K562 (cell line): Measurements from ENCODE around the gene PCNX2. TPM values are rescaled to one million over a fixed set of nuclear protein-coding genes. Genes with fewer than 3 reads are reported as not detected.

Experiments used
- ATAC-seq: fragments of 200-7000 bp; cut with Tn5 transposase; 3 replicates; pipeline ENCODE4 v1.9.1; 2020; ENCODE audit warnings: moderate library complexity
- BruUV-seq: library from RNA; stranded (reverse); fragments of 400-500 nt; replicated peaks from 2 replicates; lab custom pipeline; 2021; lab: Mats Ljungman, UMichigan
- CTCF ChIA-PET: fragments of 300-600 bp; formaldehyde crosslinking; extraction: SDS; loops from one replicate; lab custom pipeline; 2021; ENCODE audit warnings: low intra/inter-chr PET ratio; lab: Yijun Ruan, JAX
- POLR2A ChIA-PET: fragments of 300-600, 350-650 bp; sonication (Branson Sonifier 250); formaldehyde crosslinking; extraction: SDS; loops from one replicate; lab custom pipeline; 2021; ENCODE audit warnings: antibody characterized with exemption, inconsistent platforms; lab: Yijun Ruan, JAX
- DNase-seq, 4 experiments: peaks; one replicate each; pipeline versions ENCODE4 v3.0.0 to v3.0.0-alpha.2; 2011 to 2018; ENCODE audit warnings: low spot score in 3 of 4, mixed read lengths in 3 of 4; ENCODE audit errors: extremely low read depth in 1 of 4
- FAIRE-seq: peaks from 2 replicates; lab custom pipeline; 2011; peaks lifted over from hg19 to GRCh38; lab: Jason Lieb, UNC
- H2AFZ ChIP-seq: 2 replicates; pipeline ENCODE4 v1.6.0; 2011; ENCODE audit warnings: low read depth, low read length, control low read depth, inconsistent platforms
- H3K27ac ChIP-seq: fragments of 200-600 bp; 3 replicates; pipeline ENCODE4 v1.8.0; 2011; ENCODE audit warnings: low read depth, mild to moderate bottlenecking, control low read depth, inconsistent platforms, low read length, moderate library complexity, mixed read lengths; ENCODE audit errors: extremely low read depth
- H3K27me3 ChIP-seq, 2 experiments: fragments of 300-600 bp in 1 of 2; 2 replicates in 1 of 2; 3 replicates in 1 of 2; pipeline versions ENCODE4 v1.6.0 to v1.8.0; 2011; ENCODE audit warnings: inconsistent platforms in 2 of 2, low read length in 2 of 2, mild to moderate bottlenecking in 1 of 2, mixed read lengths in 1 of 2, moderate library complexity in 1 of 2; ENCODE audit not compliant: control insufficient read depth in 2 of 2, insufficient read depth in 2 of 2
- H3K36me3 ChIP-seq: fragments of 300-600 bp; 3 replicates; pipeline ENCODE4 v1.8.0; 2011; ENCODE audit warnings: mild to moderate bottlenecking, low read length, inconsistent platforms; ENCODE audit not compliant: control insufficient read depth, insufficient read depth
- H3K4me1 ChIP-seq, 2 experiments: fragments of 200-600 bp in 1 of 2; replicated peaks in 1 of 2; 2 replicates in 1 of 2; 3 replicates in 1 of 2; pipeline versions ENCODE4 v1.5.1 to v1.8.0; 2011; ENCODE audit warnings: inconsistent platforms in 2 of 2, low read length in 2 of 2, mild to moderate bottlenecking in 1 of 2, mixed read lengths in 1 of 2, moderate library complexity in 1 of 2; ENCODE audit not compliant: control insufficient read depth in 2 of 2, insufficient read depth in 2 of 2
- H3K4me2 ChIP-seq: 2 replicates; pipeline ENCODE4 v1.6.1; 2011; ENCODE audit warnings: low read length, control low read depth, inconsistent platforms, mixed read lengths; ENCODE audit not compliant: insufficient read depth
- H3K4me3 ChIP-seq: fragments of 200-600 bp; sonication (generic), shearing (Covaris generic); 2 replicates; pipeline ENCODE4 v1.5.1; 2016; ENCODE audit warnings: control low read depth, inconsistent platforms
- H3K79me2 ChIP-seq: fragments of 200-600 bp; 3 replicates; pipeline ENCODE4 v1.8.0; 2011; ENCODE audit warnings: low read length, inconsistent platforms; ENCODE audit not compliant: control insufficient read depth, insufficient read depth
- H3K9ac ChIP-seq, 2 experiments: 2 replicates each; pipeline versions ENCODE4 v1.6.0 to v1.6.1; 2011; ENCODE audit warnings: low read depth in 2 of 2, low read length in 2 of 2, control low read depth in 1 of 2, inconsistent platforms in 1 of 2, mild to moderate bottlenecking in 1 of 2, mixed read lengths in 1 of 2; ENCODE audit not compliant: insufficient read depth in 1 of 2
- H3K9me1 ChIP-seq: one replicate; pipeline ENCODE4 v1.6.0; 2011; ENCODE audit warnings: inconsistent platforms, mild to moderate bottlenecking, low read length, moderate library complexity; ENCODE audit not compliant: control insufficient read depth, insufficient read depth
- H3K9me3 ChIP-seq: replicated peaks from 2 replicates; pipeline ENCODE4 v1.5.1; 2011; ENCODE audit warnings: low read depth, low read length, inconsistent platforms; ENCODE audit not compliant: control insufficient read depth, insufficient read depth
- H4K20me1 ChIP-seq: replicated peaks from 2 replicates; pipeline ENCODE4 v1.6.1; 2011; ENCODE audit warnings: low read length, inconsistent platforms, mixed read lengths; ENCODE audit not compliant: control insufficient read depth, insufficient read depth
- CHD2 ChIP-seq: IDR thresholded peaks from 2 replicates; pipeline ENCODE4 v1.6.1; 2011; ENCODE audit warnings: low read depth, low read length
- ELF1 ChIP-seq: fragments of 200-800 bp; sonication (Bioruptor generic); IDR thresholded peaks from 2 replicates; pipeline ENCODE4 v1.6.1; 2016; ENCODE audit warnings: missing genetic modification characterization, missing compliant biosample characterization
- MIER1 ChIP-seq: fragments of 450-650 bp; IDR thresholded peaks from 2 replicates; pipeline ENCODE4 v1.6.1; 2016; ENCODE audit warnings: antibody characterized with exemption, mild to moderate bottlenecking, low read depth
- PYGO2 ChIP-seq: fragments of 450-650 bp; IDR thresholded peaks from 2 replicates; pipeline ENCODE4 v1.6.1; 2016; ENCODE audit warnings: mild to moderate bottlenecking, missing genetic modification characterization, moderate library complexity, missing compliant biosample characterization
- RBBP5 ChIP-seq: fragments of 200-600 bp; sonication (generic); IDR thresholded peaks from 2 replicates; pipeline ENCODE4 v1.6.1; 2012; ENCODE audit warnings: borderline replicate concordance, mild to moderate bottlenecking, low read length, control low read depth, inconsistent platforms; ENCODE audit not compliant: insufficient read depth, poor library complexity, severe bottlenecking
- SETDB1 ChIP-seq: IDR thresholded peaks from one replicate; pipeline ENCODE4 v1.6.1; 2012; ENCODE audit warnings: low read length, control low read depth, inconsistent platforms
- SMARCB1 ChIP-seq: IDR thresholded peaks from 2 replicates; pipeline ENCODE4 v1.6.1; 2011; ENCODE audit warnings: improper control_type of control experiment, low read depth; ENCODE audit not compliant: insufficient read length
- TAF1 ChIP-seq: IDR thresholded peaks from 2 replicates; pipeline ENCODE4 v1.6.1; 2011; ENCODE audit warnings: mild to moderate bottlenecking, low read length, moderate library complexity; ENCODE audit not compliant: insufficient read depth, control insufficient read depth, severe bottlenecking; ENCODE audit errors: extremely low read depth
- WGBS: fragments of 100-300 bp; shearing (Covaris generic); methylation state at CpG from one replicate; pipeline ENCODE4 v1.1.6; 2016; ENCODE audit warnings: low coverage, mixed read lengths; ENCODE audit not compliant: insufficient coverage; ENCODE audit errors: missing lambda C conversion rate; 5-methylcytosine and 5-hydroxymethylcytosine counted together
- in situ Hi-C: fragments of 300-500 bp; cut with MboI; formaldehyde crosslinking; loops from 4 replicates; pipeline ENCODE4 v1.15.0; 2018; ENCODE audit warnings: inconsistent platforms, mixed read lengths
- intact Hi-C: fragments of 100-400 bp; cut with micrococcal nuclease; formaldehyde crosslinking; loops from 2 replicates; pipeline ENCODE4 v1.14.2; 2022
- polyA plus RNA-seq, 8 experiments: library from polyadenylated mRNA; depleted of rRNA in 4 of 8; stranded (reverse) in 5 of 8; unstranded in 3 of 8; fragments of >200 nt; fragmentation: Nextera tagmentation in 2 of 8; fragmentation: Illumina TruSeq in 1 of 8; extraction: Ambion mirVana in 2 of 8; extraction: Trizol in 1 of 8; gene quantifications; 2 replicates each; pipeline versions ENCODE4 v1.2.1 to v1.2.3, GENCODE V29; 2011 to 2014; ENCODE audit warnings: inconsistent platforms in 1 of 8, missing spikeins in 1 of 8
- total RNA-seq, 7 experiments: library from RNA; depleted of rRNA in 6 of 7; stranded (reverse); fragments of >200 nt in 6 of 7; fragmentation: Illumina TruSeq in 2 of 7; extraction: Trizol in 2 of 7; gene quantifications; 2 replicates each; pipeline versions ENCODE4 v1.2.1 to v1.2.3, GENCODE V29; 2011 to 2021; ENCODE audit warnings: low replicate concordance in 1 of 7
- TF ChIP-seq, protein P1 (sequence below), 2 experiments: fragments of 450-650 bp in 1 of 2; IDR thresholded peaks; 2 replicates each; pipeline ENCODE4 v1.6.1; 2011 to 2017; ENCODE audit warnings: low read depth in 2 of 2, antibody characterized with exemption in 1 of 2, borderline replicate concordance in 1 of 2, low read length in 1 of 2, mild to moderate bottlenecking in 1 of 2, mixed read lengths in 1 of 2; ENCODE audit not compliant: control insufficient read depth in 1 of 2

Gene PCNX2
- total and polyA plus RNA-seq, 9 of the 15 experiments (the other 6 are each of a cell fraction or from before 2014, with no cell fraction given) = 0.07 to 0.33 TPM; not detected in 7

DNA sequence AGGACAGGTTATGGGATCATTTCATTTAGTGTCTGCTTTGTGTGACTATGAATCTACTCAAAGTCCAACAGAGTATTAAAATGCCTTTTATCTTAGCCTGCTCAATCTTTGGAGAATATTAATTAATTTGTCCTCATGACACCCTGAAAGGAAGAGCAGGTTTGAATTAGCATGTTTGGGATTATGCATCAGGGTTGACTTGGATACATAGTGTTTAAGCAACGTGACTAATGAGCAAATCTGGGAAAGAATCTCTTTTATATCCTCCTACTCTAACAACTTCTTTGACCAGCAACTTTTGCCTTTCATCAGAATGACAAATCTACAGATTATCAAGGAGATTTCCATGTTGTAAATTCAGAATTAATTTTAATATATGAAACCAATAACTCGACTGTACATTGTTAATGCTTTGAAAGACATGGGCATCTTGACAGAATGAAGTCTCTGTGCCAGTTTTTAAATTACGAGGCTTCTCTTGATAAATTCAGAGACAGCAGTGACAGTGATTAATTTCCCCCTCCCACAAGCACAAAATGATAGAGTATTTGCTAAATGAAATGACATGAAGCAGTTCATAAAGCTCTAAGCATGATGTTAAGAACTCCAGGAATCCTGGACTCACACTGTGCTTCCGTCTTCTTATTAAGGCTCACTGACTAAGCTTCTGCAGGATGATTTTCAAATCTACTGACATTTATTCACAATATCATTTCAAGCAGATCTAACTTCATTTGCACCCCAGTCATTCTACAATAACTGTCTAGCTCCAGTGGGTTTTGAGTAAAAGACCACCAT, 156.5 kb downstream of the PCNX2 start:
- H3K79me2 ChIP-seq = no peaks in the 10 kb centered on the region
- 1% methylated on average over 4 of the region's 4 CpGs for WGBS
- ChIA-PET POLR2A (no interaction called here), CTCF (no interaction called here)
- no peak for DNase-seq
- no peaks in the 10 kb centered on the region for H3K9me3 ChIP-seq
- H3K4me3 ChIP-seq = no peak overlapping the region
- no peak overlapping the region for H3K27ac ChIP-seq
- no peaks in the 10 kb centered on the region for H3K4me1 ChIP-seq
- no peak overlapping the region for H3K9ac ChIP-seq
- in situ Hi-C loops (no loop called here), intact Hi-C loops (no loop called here)
- FAIRE-seq = no peak
- H3K27me3 ChIP-seq = no peaks in the 10 kb centered on the region
- no peak for ATAC-seq
- no TSS peak for BruUV-seq
- no peak for TF ChIP-seq MIER1
- no peak for TF ChIP-seq ELF1 (tag)
- no peaks in the 10 kb centered on the region for H3K9me1 ChIP-seq
- no peaks in the 10 kb centered on the region for H3K36me3 ChIP-seq
- no peak overlapping the region for H3K4me2 ChIP-seq
- no peaks in the 10 kb centered on the region for H4K20me1 ChIP-seq
- H2AFZ ChIP-seq = no peak overlapping the region

DNA sequence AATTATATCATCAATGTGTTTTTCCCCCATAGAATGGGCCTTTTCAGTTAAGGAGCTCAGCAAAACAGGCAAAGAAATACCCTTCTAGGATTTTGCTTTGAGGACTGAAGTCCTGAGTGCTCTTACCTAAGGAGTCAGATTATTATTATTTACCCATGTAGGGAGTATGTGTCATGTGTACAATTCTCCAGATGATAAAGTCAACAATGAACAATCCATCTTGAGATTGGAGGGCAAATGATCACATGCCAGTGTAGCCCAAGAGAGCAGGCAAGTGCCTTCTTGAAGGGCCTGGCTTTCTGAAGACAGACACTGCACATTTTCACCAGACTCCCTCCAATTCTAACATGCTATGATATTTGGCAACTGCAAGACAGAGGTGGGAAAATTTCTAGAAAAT, 159.7 kb downstream of the PCNX2 start:
- ChIA-PET CTCF (no interaction called here), POLR2A (no interaction called here)
- Histone ChIP-seq H3K4me2 (no peak overlapping the region), H3K79me2 (no peaks in the 10 kb centered on the region), H3K9me3 (no peaks in the 10 kb centered on the region), H3K9ac (no peak overlapping the region), H3K27me3 (no peaks in the 10 kb centered on the region), H3K4me3 (no peak overlapping the region), H4K20me1 (no peaks in the 10 kb centered on the region), H3K4me1 (no peaks in the 10 kb centered on the region), H3K27ac (no peak overlapping the region), H3K9me1 (no peaks in the 10 kb centered on the region), H2AFZ (no peak overlapping the region), H3K36me3 (no peaks in the 10 kb centered on the region)
- in situ Hi-C loops (no loop called here), intact Hi-C loops (no loop called here)
- FAIRE-seq = no peak
- ATAC-seq = no peak
- no peak for DNase-seq
- TF ChIP-seq CHD2 = no peak
- TF ChIP-seq PYGO2 (tag) = no peak
- no peak for TF ChIP-seq RBBP5
- TF ChIP-seq SMARCB1 = no peak
- TF ChIP-seq, protein P1, sequence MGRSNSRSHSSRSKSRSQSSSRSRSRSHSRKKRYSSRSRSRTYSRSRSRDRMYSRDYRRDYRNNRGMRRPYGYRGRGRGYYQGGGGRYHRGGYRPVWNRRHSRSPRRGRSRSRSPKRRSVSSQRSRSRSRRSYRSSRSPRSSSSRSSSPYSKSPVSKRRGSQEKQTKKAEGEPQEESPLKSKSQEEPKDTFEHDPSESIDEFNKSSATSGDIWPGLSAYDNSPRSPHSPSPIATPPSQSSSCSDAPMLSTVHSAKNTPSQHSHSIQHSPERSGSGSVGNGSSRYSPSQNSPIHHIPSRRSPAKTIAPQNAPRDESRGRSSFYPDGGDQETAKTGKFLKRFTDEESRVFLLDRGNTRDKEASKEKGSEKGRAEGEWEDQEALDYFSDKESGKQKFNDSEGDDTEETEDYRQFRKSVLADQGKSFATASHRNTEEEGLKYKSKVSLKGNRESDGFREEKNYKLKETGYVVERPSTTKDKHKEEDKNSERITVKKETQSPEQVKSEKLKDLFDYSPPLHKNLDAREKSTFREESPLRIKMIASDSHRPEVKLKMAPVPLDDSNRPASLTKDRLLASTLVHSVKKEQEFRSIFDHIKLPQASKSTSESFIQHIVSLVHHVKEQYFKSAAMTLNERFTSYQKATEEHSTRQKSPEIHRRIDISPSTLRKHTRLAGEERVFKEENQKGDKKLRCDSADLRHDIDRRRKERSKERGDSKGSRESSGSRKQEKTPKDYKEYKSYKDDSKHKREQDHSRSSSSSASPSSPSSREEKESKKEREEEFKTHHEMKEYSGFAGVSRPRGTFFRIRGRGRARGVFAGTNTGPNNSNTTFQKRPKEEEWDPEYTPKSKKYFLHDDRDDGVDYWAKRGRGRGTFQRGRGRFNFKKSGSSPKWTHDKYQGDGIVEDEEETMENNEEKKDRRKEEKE (IDR thresholded peaks at IDR 0.05; ENCODE audit: borderline replicate concordance in 1 of 2, control insufficient read depth in 1 of 2, low read depth in 2 of 2, low read length in 1 of 2) = no peak
- TF ChIP-seq SETDB1 = no peak
- no peak for TF ChIP-seq TAF1
- no TSS peak for BruUV-seq
